BE2C (cell line): ENCODE results near the gene KLHL22.
A peak's percentile ranks its signal among the peaks of the same experiment; 100 is the strongest.
"Not testable (repeated sequence)": the region's sequence is repeated elsewhere in the genome, so short reads cannot be mapped to it uniquely, and the experiment has no call there.

Experiments
- DNase-seq: peaks from one replicate; pipeline ENCODE4 v3.0.0-alpha.2; 2020
- H3K27me3 ChIP-seq: fragments of 250-450 bp; sonication (Bioruptor Pico); 2 replicates; pipeline ENCODE4 v1.5.1; 2020; ENCODE audit warnings: mild to moderate bottlenecking
- H3K36me3 ChIP-seq: fragments of 250-450 bp; sonication (Bioruptor Pico); 2 replicates; pipeline ENCODE4 v1.5.1; 2020; ENCODE audit warnings: mild to moderate bottlenecking
- H3K4me1 ChIP-seq: fragments of 250-450 bp; sonication (Bioruptor Pico); 2 replicates; pipeline ENCODE4 v1.5.1; 2020
- H3K4me3 ChIP-seq: 2 replicates; pipeline ENCODE4 v1.5.1; 2011; ENCODE audit warnings: low read depth, low read length
- H3K9me3 ChIP-seq: fragments of 250-450 bp; sonication (Bioruptor Pico); 2 replicates; pipeline ENCODE4 v1.5.1; 2020
- TF ChIP-seq, protein P1 (sequence below): IDR thresholded peaks from 2 replicates; pipeline ENCODE4 v1.5.1; 2012; ENCODE audit warnings: mild to moderate bottlenecking, low read depth, low read length

Gene KLHL22

GRCh38 chr22:20392983-20393704 lies 102.5 kb downstream of the KLHL22 start:
- Histone ChIP-seq H3K4me3 (peak overlapping the region; percentile 75), H3K9me3 (no peaks in the 10 kb centered on the region), H3K4me1 (no peaks in the 10 kb centered on the region), H3K36me3 (no peaks in the 10 kb centered on the region), H3K27me3 (no peaks in the 10 kb centered on the region)
- DNase-seq, result no peak
- TF ChIP-seq, protein P1, sequence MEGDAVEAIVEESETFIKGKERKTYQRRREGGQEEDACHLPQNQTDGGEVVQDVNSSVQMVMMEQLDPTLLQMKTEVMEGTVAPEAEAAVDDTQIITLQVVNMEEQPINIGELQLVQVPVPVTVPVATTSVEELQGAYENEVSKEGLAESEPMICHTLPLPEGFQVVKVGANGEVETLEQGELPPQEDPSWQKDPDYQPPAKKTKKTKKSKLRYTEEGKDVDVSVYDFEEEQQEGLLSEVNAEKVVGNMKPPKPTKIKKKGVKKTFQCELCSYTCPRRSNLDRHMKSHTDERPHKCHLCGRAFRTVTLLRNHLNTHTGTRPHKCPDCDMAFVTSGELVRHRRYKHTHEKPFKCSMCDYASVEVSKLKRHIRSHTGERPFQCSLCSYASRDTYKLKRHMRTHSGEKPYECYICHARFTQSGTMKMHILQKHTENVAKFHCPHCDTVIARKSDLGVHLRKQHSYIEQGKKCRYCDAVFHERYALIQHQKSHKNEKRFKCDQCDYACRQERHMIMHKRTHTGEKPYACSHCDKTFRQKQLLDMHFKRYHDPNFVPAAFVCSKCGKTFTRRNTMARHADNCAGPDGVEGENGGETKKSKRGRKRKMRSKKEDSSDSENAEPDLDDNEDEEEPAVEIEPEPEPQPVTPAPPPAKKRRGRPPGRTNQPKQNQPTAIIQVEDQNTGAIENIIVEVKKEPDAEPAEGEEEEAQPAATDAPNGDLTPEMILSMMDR, result no peak

- H3K36me3 ChIP-seq, H3K9me3 ChIP-seq, DNase-seq, H3K4me1 ChIP-seq, H3K27me3 ChIP-seq, H3K4me3 ChIP-seq: not testable (repeated sequence)
These were observed 103.2 kb downstream of the KLHL22 start for GRCh38 chr22:20392365-20392881.
